K562 (cell line): ENCODE data around the gene ELF1. TPM values are rescaled to one million over a fixed set of nuclear protein-coding genes. Genes with fewer than 3 reads are reported as not detected.

Source experiments
- ATAC-seq: fragments of 200-7000 bp; cut with Tn5 transposase; 3 replicates; pipeline ENCODE4 v1.9.1; 2020; ENCODE audit warnings: moderate library complexity
- BruUV-seq: library from RNA; stranded (reverse); fragments of 400-500 nt; replicated peaks from 2 replicates; lab custom pipeline; 2021; lab: Mats Ljungman, UMichigan
- CTCF ChIA-PET: fragments of 300-600 bp; formaldehyde crosslinking; extraction: SDS; loops from one replicate; lab custom pipeline; 2021; ENCODE audit warnings: low intra/inter-chr PET ratio; lab: Yijun Ruan, JAX
- POLR2A ChIA-PET: fragments of 300-600, 350-650 bp; sonication (Branson Sonifier 250); formaldehyde crosslinking; extraction: SDS; loops from one replicate; lab custom pipeline; 2021; ENCODE audit warnings: antibody characterized with exemption, inconsistent platforms; lab: Yijun Ruan, JAX
- DNase-seq, 4 experiments: peaks; one replicate each; pipeline versions ENCODE4 v3.0.0 to v3.0.0-alpha.2; 2011 to 2018; ENCODE audit warnings: low spot score in 3 of 4, mixed read lengths in 3 of 4; ENCODE audit errors: extremely low read depth in 1 of 4
- FAIRE-seq: peaks from 2 replicates; lab custom pipeline; 2011; peaks lifted over from hg19 to GRCh38; lab: Jason Lieb, UNC
- H2AFZ ChIP-seq: 2 replicates; pipeline ENCODE4 v1.6.0; 2011; ENCODE audit warnings: low read depth, low read length, control low read depth, inconsistent platforms
- H3K27ac ChIP-seq: fragments of 200-600 bp; 3 replicates; pipeline ENCODE4 v1.8.0; 2011; ENCODE audit warnings: low read depth, mild to moderate bottlenecking, control low read depth, inconsistent platforms, low read length, moderate library complexity, mixed read lengths; ENCODE audit errors: extremely low read depth
- H3K27me3 ChIP-seq, 2 experiments: fragments of 300-600 bp in 1 of 2; 2 replicates in 1 of 2; 3 replicates in 1 of 2; pipeline versions ENCODE4 v1.6.0 to v1.8.0; 2011; ENCODE audit warnings: inconsistent platforms in 2 of 2, low read length in 2 of 2, mild to moderate bottlenecking in 1 of 2, mixed read lengths in 1 of 2, moderate library complexity in 1 of 2; ENCODE audit not compliant: control insufficient read depth in 2 of 2, insufficient read depth in 2 of 2
- H3K36me3 ChIP-seq: fragments of 300-600 bp; 3 replicates; pipeline ENCODE4 v1.8.0; 2011; ENCODE audit warnings: mild to moderate bottlenecking, low read length, inconsistent platforms; ENCODE audit not compliant: control insufficient read depth, insufficient read depth
- H3K4me1 ChIP-seq, 2 experiments: fragments of 200-600 bp in 1 of 2; replicated peaks in 1 of 2; 2 replicates in 1 of 2; 3 replicates in 1 of 2; pipeline versions ENCODE4 v1.5.1 to v1.8.0; 2011; ENCODE audit warnings: inconsistent platforms in 2 of 2, low read length in 2 of 2, mild to moderate bottlenecking in 1 of 2, mixed read lengths in 1 of 2, moderate library complexity in 1 of 2; ENCODE audit not compliant: control insufficient read depth in 2 of 2, insufficient read depth in 2 of 2
- H3K4me2 ChIP-seq: 2 replicates; pipeline ENCODE4 v1.6.1; 2011; ENCODE audit warnings: low read length, control low read depth, inconsistent platforms, mixed read lengths; ENCODE audit not compliant: insufficient read depth
- H3K4me3 ChIP-seq: fragments of 200-600 bp; sonication (generic), shearing (Covaris generic); 2 replicates; pipeline ENCODE4 v1.5.1; 2016; ENCODE audit warnings: control low read depth, inconsistent platforms
- H3K79me2 ChIP-seq: fragments of 200-600 bp; 3 replicates; pipeline ENCODE4 v1.8.0; 2011; ENCODE audit warnings: low read length, inconsistent platforms; ENCODE audit not compliant: control insufficient read depth, insufficient read depth
- H3K9ac ChIP-seq, 2 experiments: 2 replicates each; pipeline versions ENCODE4 v1.6.0 to v1.6.1; 2011; ENCODE audit warnings: low read depth in 2 of 2, low read length in 2 of 2, control low read depth in 1 of 2, inconsistent platforms in 1 of 2, mild to moderate bottlenecking in 1 of 2, mixed read lengths in 1 of 2; ENCODE audit not compliant: insufficient read depth in 1 of 2
- H3K9me1 ChIP-seq: one replicate; pipeline ENCODE4 v1.6.0; 2011; ENCODE audit warnings: inconsistent platforms, mild to moderate bottlenecking, low read length, moderate library complexity; ENCODE audit not compliant: control insufficient read depth, insufficient read depth
- H3K9me3 ChIP-seq: replicated peaks from 2 replicates; pipeline ENCODE4 v1.5.1; 2011; ENCODE audit warnings: low read depth, low read length, inconsistent platforms; ENCODE audit not compliant: control insufficient read depth, insufficient read depth
- H4K20me1 ChIP-seq: replicated peaks from 2 replicates; pipeline ENCODE4 v1.6.1; 2011; ENCODE audit warnings: low read length, inconsistent platforms, mixed read lengths; ENCODE audit not compliant: control insufficient read depth, insufficient read depth
- HCFC1 ChIP-seq: IDR thresholded peaks from 2 replicates; pipeline ENCODE4 v1.6.1; 2012; ENCODE audit warnings: low read depth, low read length, improper control_type of control experiment
- SIN3B ChIP-seq: fragments of 450-650 bp; IDR thresholded peaks from 2 replicates; pipeline ENCODE4 v1.6.1; 2017; ENCODE audit warnings: low read depth, mild to moderate bottlenecking, moderate library complexity
- TEAD4 ChIP-seq, 2 experiments: sonication (generic) in 1 of 2; formaldehyde crosslinking in 1 of 2; IDR thresholded peaks; 2 replicates each; pipeline versions ENCODE4 v1.6.1 to v1.8.0; 2012 to 2022; ENCODE audit warnings: borderline replicate concordance in 1 of 2, inconsistent platforms in 1 of 2, low read length in 1 of 2, mild to moderate bottlenecking in 1 of 2, missing genetic modification reagents in 1 of 2
- ZFP36 ChIP-seq: fragments of 150-350 bp; IDR thresholded peaks from 2 replicates; pipeline ENCODE4 v1.6.1; 2018; ENCODE audit warnings: low read length, low read depth; ENCODE audit not compliant: partially characterized antibody
- ZNF121 ChIP-seq: sonication (generic); formaldehyde crosslinking; conservative IDR thresholded peaks from 2 replicates; pipeline ENCODE4 v1.8.0; 2022; ENCODE audit warnings: missing genetic modification reagents
- WGBS: fragments of 100-300 bp; shearing (Covaris generic); methylation state at CpG from one replicate; pipeline ENCODE4 v1.1.6; 2016; ENCODE audit warnings: low coverage, mixed read lengths; ENCODE audit not compliant: insufficient coverage; ENCODE audit errors: missing lambda C conversion rate; 5-methylcytosine and 5-hydroxymethylcytosine counted together
- in situ Hi-C: fragments of 300-500 bp; cut with MboI; formaldehyde crosslinking; loops from 4 replicates; pipeline ENCODE4 v1.15.0; 2018; ENCODE audit warnings: inconsistent platforms, mixed read lengths
- intact Hi-C: fragments of 100-400 bp; cut with micrococcal nuclease; formaldehyde crosslinking; loops from 2 replicates; pipeline ENCODE4 v1.14.2; 2022
- polyA plus RNA-seq, 8 experiments: library from polyadenylated mRNA; depleted of rRNA in 4 of 8; stranded (reverse) in 5 of 8; unstranded in 3 of 8; fragments of >200 nt; fragmentation: Nextera tagmentation in 2 of 8; fragmentation: Illumina TruSeq in 1 of 8; extraction: Ambion mirVana in 2 of 8; extraction: Trizol in 1 of 8; gene quantifications; 2 replicates each; pipeline versions ENCODE4 v1.2.1 to v1.2.3, GENCODE V29; 2011 to 2014; ENCODE audit warnings: inconsistent platforms in 1 of 8, missing spikeins in 1 of 8
- total RNA-seq, 7 experiments: library from RNA; depleted of rRNA in 6 of 7; stranded (reverse); fragments of >200 nt in 6 of 7; fragmentation: Illumina TruSeq in 2 of 7; extraction: Trizol in 2 of 7; gene quantifications; 2 replicates each; pipeline versions ENCODE4 v1.2.1 to v1.2.3, GENCODE V29; 2011 to 2021; ENCODE audit warnings: low replicate concordance in 1 of 7
- TF ChIP-seq, protein P1 (sequence below): fragments of 250-450 bp; sonication (Bioruptor Pico); IDR thresholded peaks from 2 replicates; pipeline ENCODE4 v1.8.0; 2021; ENCODE audit warnings: mild to moderate bottlenecking, moderate library complexity
- TF ChIP-seq, protein P2 (sequence below): IDR thresholded peaks from 3 replicates; pipeline ENCODE4 v1.6.1; 2011; ENCODE audit warnings: borderline replicate concordance, mild to moderate bottlenecking; ENCODE audit not compliant: insufficient read length, insufficient read depth

ELF1 gene
- total and polyA plus RNA-seq, 9 of the 15 experiments (the other 6 are each of a cell fraction or from before 2014, with no cell fraction given) = 24.7 to 54.4 (median 33.4) TPM

DNA sequence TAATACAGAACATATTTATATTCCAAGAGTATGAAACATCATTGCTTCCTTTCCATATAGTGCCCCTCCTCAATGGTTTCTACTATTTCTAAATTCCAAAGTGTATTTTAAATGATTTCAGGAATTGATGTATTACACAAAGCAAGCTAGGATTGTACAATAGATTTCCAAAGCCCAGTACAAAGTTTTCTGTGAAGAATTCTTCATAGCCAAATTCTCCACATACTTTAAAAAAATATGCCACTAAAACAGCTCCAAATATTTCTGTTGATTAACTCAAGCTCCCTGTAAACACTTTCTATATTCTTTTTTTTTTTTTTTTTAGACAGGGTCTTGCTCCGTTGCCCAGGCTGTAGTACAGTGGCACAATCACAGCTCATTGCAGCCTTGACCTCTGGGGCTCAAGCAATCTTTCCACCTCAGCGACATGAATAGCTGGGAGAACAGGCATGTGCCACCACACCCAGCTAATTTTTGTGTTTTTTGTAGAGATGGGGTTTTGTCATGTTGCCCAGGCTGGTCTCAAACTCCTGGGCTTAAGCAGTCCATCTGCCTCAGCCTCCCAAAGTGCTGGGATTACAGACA is 50.6 kb downstream of the ELF1 start:
- WGBS = 61% methylated on average over 2 of the region's 2 CpGs
- intact Hi-C loops = no loop called here
- H3K36me3 ChIP-seq = peaks cover 12% of the 10 kb centered on the region; the same call in 2 of the 3 replicates
- H3K4me3 ChIP-seq = no peak overlapping the region
- no peak overlapping the region for H3K9ac ChIP-seq
- DNase-seq (no peak), FAIRE-seq (no peak), ATAC-seq (no peak)
- no peak overlapping the region for H3K27ac ChIP-seq
- H3K4me1 ChIP-seq = peaks cover 0 to 2% of the 10 kb centered on the region in 2 experiments; a peak in 3 of 5 replicates
- CTCF ChIA-PET = no interaction called here
- BruUV-seq = no TSS peak
- H3K9me3 ChIP-seq = no peaks in the 10 kb centered on the region
- POLR2A ChIA-PET = interaction anchor here (0.9 to 1.5 kb wide), 3 partner anchors 24 to 344 kb away, joined by 3 to 6 read pairs (median 4); no protein-coding TSS in a partner anchor
- H2AFZ ChIP-seq = no peak overlapping the region
- no peaks in the 10 kb centered on the region for H3K27me3 ChIP-seq
- H4K20me1 ChIP-seq = peaks cover 11% of the 10 kb centered on the region; the same call in 1 of the 2 replicates
- peaks cover 99% of the 10 kb centered on the region for H3K79me2 ChIP-seq
- TF ChIP-seq, protein P1, sequence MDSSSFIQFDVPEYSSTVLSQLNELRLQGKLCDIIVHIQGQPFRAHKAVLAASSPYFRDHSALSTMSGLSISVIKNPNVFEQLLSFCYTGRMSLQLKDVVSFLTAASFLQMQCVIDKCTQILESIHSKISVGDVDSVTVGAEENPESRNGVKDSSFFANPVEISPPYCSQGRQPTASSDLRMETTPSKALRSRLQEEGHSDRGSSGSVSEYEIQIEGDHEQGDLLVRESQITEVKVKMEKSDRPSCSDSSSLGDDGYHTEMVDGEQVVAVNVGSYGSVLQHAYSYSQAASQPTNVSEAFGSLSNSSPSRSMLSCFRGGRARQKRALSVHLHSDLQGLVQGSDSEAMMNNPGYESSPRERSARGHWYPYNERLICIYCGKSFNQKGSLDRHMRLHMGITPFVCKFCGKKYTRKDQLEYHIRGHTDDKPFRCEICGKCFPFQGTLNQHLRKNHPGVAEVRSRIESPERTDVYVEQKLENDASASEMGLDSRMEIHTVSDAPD (CRISPR knock-in tag) = no peak
- TF ChIP-seq ZNF121 (CRISPR knock-in tag) = peak; percentile 28; the same call in 1 of the 2 replicates
- TF ChIP-seq SIN3B = no peak
- TF ChIP-seq, protein P2, sequence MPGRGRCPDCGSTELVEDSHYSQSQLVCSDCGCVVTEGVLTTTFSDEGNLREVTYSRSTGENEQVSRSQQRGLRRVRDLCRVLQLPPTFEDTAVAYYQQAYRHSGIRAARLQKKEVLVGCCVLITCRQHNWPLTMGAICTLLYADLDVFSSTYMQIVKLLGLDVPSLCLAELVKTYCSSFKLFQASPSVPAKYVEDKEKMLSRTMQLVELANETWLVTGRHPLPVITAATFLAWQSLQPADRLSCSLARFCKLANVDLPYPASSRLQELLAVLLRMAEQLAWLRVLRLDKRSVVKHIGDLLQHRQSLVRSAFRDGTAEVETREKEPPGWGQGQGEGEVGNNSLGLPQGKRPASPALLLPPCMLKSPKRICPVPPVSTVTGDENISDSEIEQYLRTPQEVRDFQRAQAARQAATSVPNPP = no peak
- TF ChIP-seq ZFP36 = no peak
- no peak for TF ChIP-seq HCFC1
- TF ChIP-seq TEAD4 (IDR thresholded peaks at IDR 0.05; ENCODE audit: low read length) = no peak
- no peak for TF ChIP-seq TEAD4 (CRISPR knock-in tag; IDR thresholded peaks at IDR 0.05; ENCODE audit: borderline replicate concordance)
- H3K9me1 ChIP-seq = no peaks in the 10 kb centered on the region
- H3K4me2 ChIP-seq = no peak overlapping the region
- in situ Hi-C loops = no loop called here
